ENCODE measurements around the gene FBXO44.
"Not testable (repeated sequence)": the region's sequence is repeated elsewhere in the genome, so short reads cannot be mapped to it uniquely, and the experiment has no call there.

FBXO44 gene, protein sequence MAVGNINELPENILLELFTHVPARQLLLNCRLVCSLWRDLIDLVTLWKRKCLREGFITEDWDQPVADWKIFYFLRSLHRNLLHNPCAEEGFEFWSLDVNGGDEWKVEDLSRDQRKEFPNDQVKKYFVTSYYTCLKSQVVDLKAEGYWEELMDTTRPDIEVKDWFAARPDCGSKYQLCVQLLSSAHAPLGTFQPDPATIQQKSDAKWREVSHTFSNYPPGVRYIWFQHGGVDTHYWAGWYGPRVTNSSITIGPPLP

DNA sequence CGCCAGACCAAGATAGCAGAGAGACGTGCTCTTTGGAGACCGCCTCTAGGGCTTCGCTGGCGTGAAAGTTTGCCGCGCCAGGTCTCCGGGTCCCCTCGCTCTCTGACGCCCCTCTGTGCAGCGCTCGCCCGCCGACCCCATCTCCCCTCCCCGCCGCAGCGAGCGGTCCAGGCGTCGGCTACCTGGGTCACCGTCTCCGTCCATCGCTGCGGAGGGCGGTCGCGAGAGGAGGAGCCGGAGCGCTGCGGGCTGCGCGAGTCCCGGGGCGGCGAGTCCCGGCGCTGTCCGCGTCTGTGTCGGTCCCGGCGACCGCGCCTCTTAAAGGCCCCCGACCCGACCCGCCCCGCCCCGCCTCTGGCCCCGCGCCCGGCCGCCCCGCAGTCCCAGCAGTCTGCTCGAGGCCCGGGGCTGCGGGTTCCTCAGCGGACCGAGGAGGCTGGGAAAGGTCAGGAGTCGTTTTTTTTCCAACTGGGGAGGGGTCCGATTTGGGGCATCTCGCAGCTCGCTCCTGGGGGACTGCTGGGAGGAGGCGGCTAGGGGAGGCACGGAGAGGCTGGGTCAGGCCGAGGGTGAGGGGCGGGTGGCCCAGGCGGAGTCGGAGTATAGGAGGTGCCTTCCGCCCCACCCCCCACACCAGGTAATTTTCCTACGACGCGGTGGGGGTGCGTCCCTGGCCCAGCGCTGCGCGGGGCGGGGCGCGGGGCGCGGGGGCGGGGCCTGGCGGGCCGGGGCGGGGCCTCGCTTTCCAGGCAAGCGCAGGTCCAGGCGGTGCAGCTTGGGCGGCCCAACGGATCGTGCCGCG is at the start of gene FBXO44, which contains the start of gene FBXO2:
TSS of gene FBXO44 (plus strand) at position 741 of the 802 bp plus-strand sequence. CDS start 959 bp downstream, outside the sequence.
TSS of gene FBXO2 (minus strand) at position 293 of the 802 bp plus-strand sequence. CDS start at position 204, 89 bp downstream.
- DNase-seq = peak; percentile 61

DNA sequence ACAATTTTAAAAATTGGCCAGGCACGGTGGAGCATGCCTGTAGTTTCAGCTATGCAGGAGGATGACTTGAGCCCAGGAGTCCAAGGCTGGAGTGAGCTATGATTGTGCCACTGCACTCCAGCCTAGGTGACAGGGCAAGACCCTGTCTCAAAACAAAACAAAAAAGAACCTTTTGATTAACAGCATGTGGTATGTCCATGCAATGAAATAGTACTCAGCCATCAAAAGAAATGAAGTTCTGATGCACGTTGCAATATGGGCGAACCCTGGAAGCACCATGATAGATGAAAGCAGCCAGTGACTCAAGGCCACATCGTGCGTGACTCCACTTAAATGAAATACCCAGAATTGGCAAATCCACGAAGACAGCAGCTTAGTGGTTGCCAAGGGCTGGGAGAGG is 47.9 kb upstream of the FBXO44 start:
- no peak for DNase-seq

DNA sequence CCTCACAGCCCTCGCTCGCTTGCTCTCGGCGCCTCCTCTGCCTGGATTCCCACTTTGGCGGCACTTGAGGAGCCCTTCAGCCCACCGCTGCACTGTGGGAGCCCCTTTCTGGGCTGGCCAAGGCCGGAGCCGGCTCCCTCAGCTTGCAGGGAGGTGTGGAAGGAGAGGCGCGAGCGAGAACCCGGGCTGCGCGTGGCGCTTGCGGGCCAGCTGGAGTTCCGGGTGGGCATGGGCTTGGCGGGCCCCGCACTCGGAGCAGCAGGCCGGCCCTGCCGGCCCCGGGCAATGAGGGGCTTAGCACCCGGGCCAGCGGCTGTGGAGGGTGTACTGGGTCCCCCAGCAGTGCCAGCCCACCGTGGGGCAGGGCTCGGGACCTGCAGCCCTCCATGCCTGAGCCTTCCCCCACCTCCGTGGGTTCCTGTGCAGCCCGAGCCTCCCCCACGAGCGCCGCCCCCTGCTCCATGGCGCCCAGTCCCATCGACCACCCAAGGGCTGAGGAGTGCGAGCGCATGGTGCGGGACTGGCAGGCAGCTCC is 46.0 kb upstream of the FBXO44 start:
- not testable (repeated sequence) for DNase-seq

DNA sequence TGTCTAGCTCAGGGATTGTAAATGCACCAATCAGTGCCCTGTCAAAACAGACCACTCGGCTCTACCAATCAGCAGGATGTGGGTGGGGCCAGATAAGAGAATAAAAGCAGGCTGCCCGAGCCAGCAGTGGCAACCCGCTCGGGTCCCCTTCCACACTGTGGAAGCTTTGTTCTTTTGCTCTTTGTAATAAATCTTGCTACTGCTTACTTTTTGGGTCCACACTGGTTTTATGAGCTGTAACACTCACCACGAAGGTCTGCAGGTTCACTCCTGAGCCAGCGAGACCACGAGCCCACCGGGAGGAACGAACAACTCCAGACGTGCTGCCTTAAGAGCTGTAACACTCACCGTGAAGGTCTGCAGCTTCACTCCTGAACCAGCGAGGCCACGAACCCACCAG is 45.3 kb upstream of the FBXO44 start:
- not testable (repeated sequence) for DNase-seq

DNA sequence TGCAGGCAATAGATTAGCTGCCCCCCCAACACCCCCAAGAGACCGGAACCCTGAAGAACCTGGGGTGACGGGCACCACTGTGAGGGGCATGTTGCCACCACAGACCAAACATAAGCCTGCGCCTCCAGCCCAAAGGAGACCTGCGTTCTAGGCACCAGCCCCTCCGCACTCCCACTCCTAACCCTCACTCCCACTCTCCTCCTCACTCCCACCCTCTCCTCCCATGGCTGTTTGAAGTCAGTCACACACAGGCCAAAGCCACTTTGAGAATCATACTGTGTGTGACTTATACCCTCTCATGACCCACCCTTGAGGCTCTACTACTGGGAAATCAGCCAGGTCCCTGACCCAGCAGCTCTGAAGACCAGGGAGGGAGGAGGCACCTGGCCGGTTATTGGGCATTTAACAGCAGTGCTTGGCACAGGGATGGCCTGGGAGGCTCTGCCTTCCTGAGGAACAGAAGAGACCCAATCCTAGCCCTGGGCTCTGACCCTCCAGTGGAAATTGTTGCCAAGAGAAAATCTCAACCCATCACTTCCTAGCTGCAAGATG is 44.0 kb upstream of the FBXO44 start:
- no peak for DNase-seq

DNA sequence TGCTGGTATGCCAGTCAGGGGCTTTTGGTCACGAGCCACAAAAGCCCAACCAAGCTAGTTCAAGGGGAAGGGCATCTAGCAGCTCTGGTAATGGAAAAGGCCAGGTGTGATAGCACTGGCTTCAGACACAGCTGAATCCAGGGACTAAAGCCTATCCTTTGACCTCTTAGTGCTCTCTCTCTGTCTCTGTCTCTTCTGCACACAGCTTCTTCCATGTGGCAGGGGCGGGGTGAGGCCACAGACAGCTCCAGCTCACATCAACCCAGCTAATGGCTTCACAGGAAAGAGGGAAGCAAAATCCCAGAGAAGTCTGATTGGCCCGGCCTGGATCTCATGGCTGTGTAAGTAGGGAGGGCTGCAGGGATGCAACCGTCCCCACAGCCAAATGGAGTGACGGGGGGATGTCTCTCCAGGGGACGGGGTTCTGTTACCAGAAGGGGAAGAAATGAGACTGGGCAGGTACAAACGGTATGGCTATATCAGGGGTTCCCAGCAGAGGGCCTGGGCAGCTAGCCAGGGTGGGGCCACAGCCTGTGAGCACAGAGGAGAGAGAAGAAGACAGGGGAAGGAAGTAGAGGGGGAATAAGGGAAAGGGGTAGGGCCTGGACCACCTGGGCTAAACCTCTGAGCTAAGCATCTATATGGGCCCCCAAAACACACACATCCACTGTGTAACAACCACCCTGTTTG is 42.9 kb upstream of the FBXO44 start:
- DNase-seq = no peak

DNA sequence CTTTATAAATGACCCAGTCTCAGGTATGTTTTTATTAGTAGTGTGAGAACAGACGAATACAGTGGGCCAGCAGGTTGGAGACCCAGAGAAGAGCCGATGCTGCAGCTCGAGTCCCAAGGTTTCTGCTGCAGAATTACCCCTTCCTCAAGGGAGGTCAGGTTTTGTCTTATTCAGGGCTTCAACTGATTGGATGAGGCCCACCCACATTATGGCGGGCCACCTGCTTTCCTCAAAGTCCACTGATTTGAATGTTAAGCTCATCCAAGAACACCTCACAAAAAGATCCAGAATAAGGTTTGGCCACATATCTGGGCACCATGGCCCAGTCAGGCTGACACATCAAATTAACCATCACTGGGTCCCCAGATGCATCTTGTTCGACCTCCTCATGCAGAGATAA is 41.3 kb upstream of the FBXO44 start:
- DNase-seq = no peak

DNA sequence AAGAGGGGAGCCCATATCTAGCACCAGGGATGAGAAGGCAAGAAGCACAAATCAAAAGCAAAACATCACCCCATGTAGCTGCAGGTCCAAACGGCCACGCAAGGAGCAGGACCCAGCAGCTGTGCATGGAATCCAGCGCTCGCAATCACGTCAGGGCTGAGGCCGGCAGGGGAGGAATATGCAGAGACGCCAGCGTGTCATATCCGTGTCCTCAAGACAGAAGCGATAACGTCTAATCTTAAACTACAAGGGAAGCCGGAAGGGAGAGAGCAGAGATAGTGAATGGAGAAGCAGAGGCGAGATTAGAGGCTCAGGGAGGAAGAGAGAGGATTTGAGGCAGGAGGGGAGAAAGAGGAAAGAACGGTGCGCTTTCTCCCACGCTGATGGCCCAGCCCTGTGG is 39.6 kb upstream of the FBXO44 start:
- DNase-seq = no peak

DNA sequence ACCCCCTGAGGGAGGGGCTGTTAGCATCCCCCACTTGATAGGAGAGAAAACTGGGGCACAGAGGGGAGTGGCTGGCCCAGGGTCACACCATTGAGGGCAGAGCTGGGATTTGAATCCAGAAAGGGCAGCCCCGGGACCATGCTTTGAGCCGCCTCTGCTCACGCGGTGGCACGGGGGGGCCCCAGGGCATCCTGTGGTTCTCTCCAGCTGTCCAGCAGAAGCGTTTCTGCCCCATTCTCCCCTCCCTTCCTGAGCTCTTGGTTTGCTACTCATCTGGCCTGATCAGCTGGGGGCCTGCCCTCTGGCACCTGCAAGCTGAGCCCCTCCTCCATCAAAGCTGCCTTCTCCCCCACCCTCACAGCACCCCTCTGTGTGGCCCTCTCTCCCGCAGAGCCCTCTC is 37.9 kb upstream of the FBXO44 start:
- no peak for DNase-seq

DNA sequence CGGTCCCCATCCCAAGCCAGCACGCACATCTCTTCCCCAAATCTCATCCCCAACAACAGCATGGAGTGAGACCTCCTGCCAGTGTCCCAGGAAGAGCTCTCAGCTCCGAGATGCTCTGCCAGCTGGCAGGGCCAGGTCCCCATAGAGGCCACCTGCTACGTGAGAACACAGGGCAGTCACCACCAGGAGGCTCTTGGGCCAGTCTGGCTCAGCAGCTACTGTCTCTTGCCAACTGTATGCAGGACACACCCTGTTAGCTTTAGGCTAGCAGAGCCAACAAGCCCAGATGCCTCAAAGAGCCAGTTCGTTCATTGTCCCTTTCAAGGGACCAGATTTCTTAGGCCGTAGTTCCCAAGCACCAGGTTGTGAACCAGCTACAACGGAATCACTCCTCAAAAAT is 37.4 kb upstream of the FBXO44 start:
- no peak for DNase-seq

DNA sequence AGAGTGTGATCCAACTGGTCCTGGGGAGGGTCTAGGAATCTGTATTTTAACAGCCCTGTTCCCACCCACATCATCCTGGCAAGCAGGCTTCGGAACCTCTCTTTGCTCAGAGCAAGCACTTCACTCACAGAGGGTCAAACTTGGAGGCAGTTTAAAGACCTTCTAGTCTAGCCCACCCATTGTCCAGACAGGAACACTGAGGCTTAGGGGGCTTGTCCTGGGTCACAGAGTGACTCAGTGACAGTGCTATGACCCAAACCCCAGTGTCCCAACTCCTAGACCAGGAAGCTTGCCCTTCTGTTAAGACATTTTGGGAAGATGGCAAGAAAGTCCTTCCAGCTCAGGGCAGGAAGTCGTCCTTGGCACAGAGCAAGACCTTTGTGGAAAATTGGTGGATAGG is 36.9 kb upstream of the FBXO44 start:
- no peak for DNase-seq

DNA sequence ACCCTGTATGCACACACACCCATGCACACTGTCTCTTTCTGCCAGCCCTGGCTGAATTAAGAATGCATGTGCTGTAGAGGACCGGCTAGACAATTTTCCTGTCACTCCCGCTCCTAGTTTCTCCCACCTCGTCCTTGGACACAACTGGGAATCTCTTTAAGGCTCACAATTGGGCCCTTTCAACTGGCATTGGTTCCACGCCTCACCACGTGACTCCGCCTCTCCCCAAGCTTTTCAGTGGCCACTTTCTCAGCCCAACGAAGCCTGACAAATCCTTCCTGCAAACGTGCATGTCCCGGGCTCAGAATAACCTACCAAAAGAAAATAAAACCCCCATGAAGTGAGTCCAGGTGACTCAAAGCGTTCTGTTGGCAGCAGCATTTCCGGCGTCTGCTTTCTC is 34.3 kb upstream of the FBXO44 start:
- DNase-seq = no peak

DNA sequence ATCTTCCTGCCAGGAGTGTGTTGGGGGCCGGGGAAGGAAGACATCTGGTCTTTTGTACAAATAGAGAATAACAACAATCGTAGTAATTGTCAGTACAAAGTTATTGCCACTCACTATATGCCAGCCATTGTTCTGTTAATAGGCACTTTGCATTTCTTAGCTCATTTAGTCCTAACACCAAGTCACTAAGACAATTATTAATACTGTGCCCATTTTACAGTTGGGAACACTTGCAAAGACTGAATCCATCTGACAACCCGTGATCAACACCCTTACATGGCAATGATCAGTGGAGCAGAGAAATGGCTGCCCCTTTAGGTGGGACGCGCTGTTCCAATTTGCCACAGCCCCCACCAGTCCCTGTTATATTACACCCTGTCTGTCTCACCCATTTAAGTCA is 33.8 kb upstream of the FBXO44 start:
- no peak for DNase-seq

DNA sequence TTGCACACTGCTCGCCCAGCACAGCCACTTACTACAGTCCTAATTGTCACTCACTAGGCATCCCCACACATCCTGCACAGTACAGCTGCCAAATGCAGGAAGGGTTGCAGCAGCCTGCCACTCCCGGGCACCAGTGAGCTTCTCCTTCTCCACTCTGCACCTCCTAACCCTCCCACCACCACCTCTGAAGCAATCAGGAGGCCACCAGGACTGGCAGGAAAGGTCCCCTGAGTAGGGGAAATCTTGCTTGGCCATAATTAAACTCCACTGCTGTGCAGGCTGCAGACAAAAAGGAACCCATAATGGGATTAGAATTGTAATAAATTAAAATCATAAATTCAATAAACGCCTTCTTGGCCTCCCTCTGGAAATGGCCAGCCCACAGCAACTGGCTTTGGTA is 32.3 kb upstream of the FBXO44 start:
- DNase-seq = no peak

DNA sequence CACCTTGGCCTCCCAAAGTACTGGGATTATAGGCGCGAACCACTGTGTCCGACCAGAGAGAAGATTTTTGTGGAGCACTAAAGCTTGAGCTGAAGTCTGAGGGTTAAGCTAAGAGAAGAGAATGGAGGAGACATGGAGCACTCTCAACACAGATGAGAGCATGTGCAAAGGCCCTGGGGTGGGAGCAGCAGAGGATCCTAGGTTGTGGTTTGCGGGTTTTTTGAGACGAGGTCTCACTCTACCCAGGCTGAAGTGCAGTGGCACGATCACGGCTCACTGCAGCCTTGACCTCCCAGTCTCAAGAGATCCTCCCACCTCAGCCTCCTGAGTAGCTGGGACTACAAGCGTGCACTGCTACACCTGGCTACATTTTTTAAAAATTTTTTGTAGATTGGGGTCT is 31.0 kb upstream of the FBXO44 start:
- DNase-seq = no peak

DNA sequence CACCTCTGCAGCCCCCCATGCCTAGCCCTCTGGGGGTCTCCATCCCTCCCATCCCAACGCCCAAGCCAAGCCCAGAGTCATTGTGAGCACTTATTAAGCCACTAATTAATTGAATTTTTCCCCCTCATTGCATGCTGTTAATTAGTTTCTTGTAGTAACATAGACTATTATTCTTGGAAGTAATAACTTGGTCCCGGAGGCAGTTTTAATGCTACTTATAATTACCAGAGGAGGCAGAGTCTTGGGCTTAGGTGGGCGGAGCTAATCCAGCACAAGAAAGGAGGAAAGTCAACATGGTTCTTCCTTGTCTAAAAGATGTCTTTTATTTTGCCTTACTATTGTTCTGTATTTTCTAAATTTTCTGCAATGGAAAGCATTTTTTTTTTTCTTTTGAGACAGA is 28.1 kb upstream of the FBXO44 start:
- no peak for DNase-seq

DNA sequence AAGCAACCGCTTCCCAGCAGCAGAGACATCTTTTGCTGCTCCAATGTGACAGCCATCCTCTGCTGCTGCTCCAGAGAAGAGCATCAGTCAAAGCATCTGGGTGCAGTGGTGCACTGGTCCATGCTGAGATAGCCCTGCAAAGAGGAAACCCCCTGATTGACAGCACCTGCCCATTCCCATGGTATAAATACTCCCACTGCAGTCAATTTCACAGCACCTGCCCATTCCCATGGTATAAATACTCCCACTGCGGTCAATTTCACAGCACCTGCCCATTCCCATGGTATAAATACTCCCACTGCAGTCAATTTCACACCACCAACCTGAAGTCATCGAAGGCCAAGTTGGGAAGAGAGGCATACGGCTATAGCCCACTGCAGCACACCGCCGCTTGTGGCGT is 25.9 kb upstream of the FBXO44 start:
- no peak for DNase-seq

DNA sequence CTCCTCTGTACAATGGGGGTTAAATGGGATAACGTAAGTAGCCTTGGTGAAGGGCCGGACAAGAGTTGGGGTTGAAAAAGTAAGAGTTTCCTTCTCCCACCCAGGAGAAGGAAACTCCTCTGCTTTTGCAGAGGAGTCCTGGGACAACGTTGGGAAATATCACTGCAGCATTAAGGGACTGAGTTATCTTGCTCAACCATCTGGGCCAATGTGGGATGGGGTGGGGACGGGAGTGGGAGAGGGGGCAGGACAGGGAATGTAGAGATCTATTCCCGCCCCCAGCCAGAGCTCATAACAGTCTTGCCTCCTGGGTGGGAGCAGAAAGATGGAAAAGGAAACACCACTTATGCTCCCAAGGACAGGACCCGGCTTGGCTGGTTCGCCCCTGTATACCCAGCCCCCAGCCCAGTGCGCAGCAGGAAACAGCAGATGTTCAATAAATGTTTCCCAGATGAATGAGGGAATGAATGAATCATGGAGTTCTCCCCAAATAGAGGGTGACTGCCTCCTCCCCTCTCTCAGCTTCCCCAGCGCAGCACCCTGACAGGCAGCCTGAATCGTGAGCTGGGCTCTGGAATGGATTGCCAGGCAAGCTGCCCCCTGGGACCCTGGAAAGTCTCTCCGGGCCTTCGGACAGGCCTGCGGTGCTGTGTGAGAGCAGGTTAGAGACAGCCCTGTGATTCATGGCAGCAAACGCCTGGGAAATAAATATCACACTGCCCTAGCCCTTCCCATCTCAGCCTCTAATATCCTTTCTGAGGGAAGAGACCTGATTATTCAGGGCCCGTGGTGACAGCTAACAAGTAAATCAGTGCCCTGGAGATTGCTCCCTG is 25.3 kb upstream of the FBXO44 start:
- DNase-seq = no peak

DNA sequence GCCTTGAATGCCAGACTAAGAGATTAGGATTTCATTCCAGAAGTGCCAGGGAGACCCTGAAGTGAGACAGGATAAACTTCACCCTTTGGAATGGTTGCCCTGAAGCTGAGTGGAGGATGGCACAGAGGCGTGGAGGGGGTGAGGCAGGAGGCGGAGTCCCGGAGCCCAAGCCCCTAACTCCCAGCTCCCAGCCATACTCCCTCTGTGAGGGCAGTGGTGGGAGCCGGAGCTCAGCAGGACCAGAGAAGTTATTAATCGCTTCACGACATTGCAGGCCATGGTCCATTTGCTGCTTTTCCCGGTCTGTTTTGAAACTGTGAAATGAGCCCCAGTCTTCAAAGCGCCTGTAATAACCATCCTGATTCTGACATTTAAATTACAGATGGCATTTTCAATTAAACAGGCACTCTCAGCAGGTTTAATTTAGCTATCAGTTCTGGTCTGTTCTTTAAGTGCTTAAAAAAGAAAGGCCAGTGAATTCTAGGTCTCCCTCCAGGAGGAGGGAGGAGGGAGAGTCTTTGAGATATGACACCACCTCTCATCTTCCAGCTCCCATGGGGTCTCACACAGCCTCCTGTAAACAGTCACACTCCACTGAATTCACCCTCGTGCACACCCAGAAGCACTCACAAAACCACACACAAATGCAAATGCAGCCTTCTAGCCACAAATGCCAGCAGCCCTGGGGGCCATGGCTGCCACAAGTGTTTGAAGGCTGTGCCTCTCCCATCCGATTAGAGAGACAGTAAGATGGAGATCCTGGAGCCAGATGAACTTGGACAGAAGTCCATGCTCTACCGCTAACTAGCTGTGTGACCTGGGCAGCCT is 20.1 kb upstream of the FBXO44 start:
- DNase-seq = no peak

DNA sequence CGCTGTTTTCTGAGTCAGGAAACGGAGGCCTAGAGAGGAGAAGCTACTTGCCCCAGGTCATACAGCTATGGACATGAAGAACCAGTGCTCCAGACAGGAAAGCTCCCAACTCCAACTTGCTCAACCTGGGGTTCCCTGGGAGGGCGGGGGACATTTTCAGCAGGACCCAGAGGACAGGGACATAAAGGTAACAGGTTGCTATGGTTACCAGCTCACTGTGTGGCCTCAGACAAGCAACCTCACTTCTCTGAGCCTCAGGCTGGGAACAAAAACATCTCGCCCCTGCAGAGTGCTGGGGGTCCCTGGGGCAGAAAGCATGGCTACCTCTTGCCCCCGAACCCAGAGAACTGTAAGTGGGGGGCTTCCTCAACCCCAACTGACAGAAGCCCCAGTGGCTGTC is 16.6 kb upstream of the FBXO44 start:
- no peak for DNase-seq

DNA sequence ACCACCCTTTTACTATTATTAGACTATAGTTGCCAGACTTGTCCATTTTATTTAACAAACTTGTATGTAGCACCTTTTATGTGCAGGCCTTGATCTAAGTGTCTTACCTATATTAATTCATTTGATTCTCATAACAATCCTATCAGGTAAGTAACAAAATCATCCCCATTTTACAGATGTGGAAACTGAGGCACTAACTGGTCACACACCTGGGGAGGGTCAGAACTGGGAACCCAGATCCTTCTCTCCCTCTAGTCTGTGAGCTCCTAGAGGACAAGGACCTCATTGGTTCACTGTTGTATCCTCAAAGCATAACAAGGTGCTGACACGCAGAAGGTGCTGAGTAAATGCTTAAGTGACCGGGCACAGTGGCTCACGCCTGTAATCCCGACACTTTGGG is 15.3 kb upstream of the FBXO44 start:
- no peak for DNase-seq
